K562 (cell line): ENCODE measurements around the gene JAG2. TPM values are rescaled to one million over a fixed set of nuclear protein-coding genes. Genes with fewer than 3 reads are reported as not detected.

Experiments used
- ATAC-seq: fragments of 200-7000 bp; cut with Tn5 transposase; 3 replicates; pipeline ENCODE4 v1.9.1; 2020; ENCODE audit warnings: moderate library complexity
- BruUV-seq: library from RNA; stranded (reverse); fragments of 400-500 nt; replicated peaks from 2 replicates; lab custom pipeline; 2021; lab: Mats Ljungman, UMichigan
- CTCF ChIA-PET: fragments of 300-600 bp; formaldehyde crosslinking; extraction: SDS; loops from one replicate; lab custom pipeline; 2021; ENCODE audit warnings: low intra/inter-chr PET ratio; lab: Yijun Ruan, JAX
- POLR2A ChIA-PET: fragments of 300-600, 350-650 bp; sonication (Branson Sonifier 250); formaldehyde crosslinking; extraction: SDS; loops from one replicate; lab custom pipeline; 2021; ENCODE audit warnings: antibody characterized with exemption, inconsistent platforms; lab: Yijun Ruan, JAX
- DNase-seq, 4 experiments: peaks; one replicate each; pipeline versions ENCODE4 v3.0.0 to v3.0.0-alpha.2; 2011 to 2018; ENCODE audit warnings: low spot score in 3 of 4, mixed read lengths in 3 of 4; ENCODE audit errors: extremely low read depth in 1 of 4
- FAIRE-seq: peaks from 2 replicates; lab custom pipeline; 2011; peaks lifted over from hg19 to GRCh38; lab: Jason Lieb, UNC
- H2AFZ ChIP-seq: 2 replicates; pipeline ENCODE4 v1.6.0; 2011; ENCODE audit warnings: low read depth, low read length, control low read depth, inconsistent platforms
- H3K27ac ChIP-seq: fragments of 200-600 bp; 3 replicates; pipeline ENCODE4 v1.8.0; 2011; ENCODE audit warnings: low read depth, mild to moderate bottlenecking, control low read depth, inconsistent platforms, low read length, moderate library complexity, mixed read lengths; ENCODE audit errors: extremely low read depth
- H3K27me3 ChIP-seq, 2 experiments: fragments of 300-600 bp in 1 of 2; 2 replicates in 1 of 2; 3 replicates in 1 of 2; pipeline versions ENCODE4 v1.6.0 to v1.8.0; 2011; ENCODE audit warnings: inconsistent platforms in 2 of 2, low read length in 2 of 2, mild to moderate bottlenecking in 1 of 2, mixed read lengths in 1 of 2, moderate library complexity in 1 of 2; ENCODE audit not compliant: control insufficient read depth in 2 of 2, insufficient read depth in 2 of 2
- H3K36me3 ChIP-seq: fragments of 300-600 bp; 3 replicates; pipeline ENCODE4 v1.8.0; 2011; ENCODE audit warnings: mild to moderate bottlenecking, low read length, inconsistent platforms; ENCODE audit not compliant: control insufficient read depth, insufficient read depth
- H3K4me1 ChIP-seq, 2 experiments: fragments of 200-600 bp in 1 of 2; replicated peaks in 1 of 2; 2 replicates in 1 of 2; 3 replicates in 1 of 2; pipeline versions ENCODE4 v1.5.1 to v1.8.0; 2011; ENCODE audit warnings: inconsistent platforms in 2 of 2, low read length in 2 of 2, mild to moderate bottlenecking in 1 of 2, mixed read lengths in 1 of 2, moderate library complexity in 1 of 2; ENCODE audit not compliant: control insufficient read depth in 2 of 2, insufficient read depth in 2 of 2
- H3K4me2 ChIP-seq: 2 replicates; pipeline ENCODE4 v1.6.1; 2011; ENCODE audit warnings: low read length, control low read depth, inconsistent platforms, mixed read lengths; ENCODE audit not compliant: insufficient read depth
- H3K4me3 ChIP-seq: fragments of 200-600 bp; sonication (generic), shearing (Covaris generic); 2 replicates; pipeline ENCODE4 v1.5.1; 2016; ENCODE audit warnings: control low read depth, inconsistent platforms
- H3K79me2 ChIP-seq: fragments of 200-600 bp; 3 replicates; pipeline ENCODE4 v1.8.0; 2011; ENCODE audit warnings: low read length, inconsistent platforms; ENCODE audit not compliant: control insufficient read depth, insufficient read depth
- H3K9ac ChIP-seq, 2 experiments: 2 replicates each; pipeline versions ENCODE4 v1.6.0 to v1.6.1; 2011; ENCODE audit warnings: low read depth in 2 of 2, low read length in 2 of 2, control low read depth in 1 of 2, inconsistent platforms in 1 of 2, mild to moderate bottlenecking in 1 of 2, mixed read lengths in 1 of 2; ENCODE audit not compliant: insufficient read depth in 1 of 2
- H3K9me1 ChIP-seq: one replicate; pipeline ENCODE4 v1.6.0; 2011; ENCODE audit warnings: inconsistent platforms, mild to moderate bottlenecking, low read length, moderate library complexity; ENCODE audit not compliant: control insufficient read depth, insufficient read depth
- H3K9me3 ChIP-seq: replicated peaks from 2 replicates; pipeline ENCODE4 v1.5.1; 2011; ENCODE audit warnings: low read depth, low read length, inconsistent platforms; ENCODE audit not compliant: control insufficient read depth, insufficient read depth
- H4K20me1 ChIP-seq: replicated peaks from 2 replicates; pipeline ENCODE4 v1.6.1; 2011; ENCODE audit warnings: low read length, inconsistent platforms, mixed read lengths; ENCODE audit not compliant: control insufficient read depth, insufficient read depth
- CTBP1 ChIP-seq: fragments of 450-650 bp; IDR thresholded peaks from 2 replicates; pipeline ENCODE4 v1.6.1; 2016; ENCODE audit warnings: borderline replicate concordance
- FOXJ3 ChIP-seq: sonication (generic); formaldehyde crosslinking; IDR thresholded peaks from 2 replicates; pipeline ENCODE4 v1.4.0; 2020; ENCODE audit warnings: mild to moderate bottlenecking, missing genetic modification reagents
- HDAC6 ChIP-seq: IDR thresholded peaks from 2 replicates; pipeline ENCODE4 v1.6.1; 2012; ENCODE audit warnings: low read depth, mild to moderate bottlenecking, control low read depth, inconsistent platforms, low read length, moderate library complexity
- HNRNPUL1 ChIP-seq: fragments of 200-400 bp; formaldehyde crosslinking; IDR thresholded peaks from 2 replicates; pipeline ENCODE4 v1.6.1; 2017; ENCODE audit warnings: low read length
- MCM7 ChIP-seq, 2 experiments: fragments of 450-650 bp; IDR thresholded peaks; 2 replicates each; pipeline ENCODE4 v1.6.1; 2016 to 2018
- NFIX ChIP-seq: fragments of 250-450 bp; sonication (Bioruptor Pico); IDR thresholded peaks from 2 replicates; pipeline ENCODE4 v1.4.0; 2020; ENCODE audit warnings: low read depth, mild to moderate bottlenecking, moderate library complexity
- NR1H2 ChIP-seq: sonication (generic); formaldehyde crosslinking; IDR thresholded peaks from 2 replicates; pipeline ENCODE4 v1.4.0; 2020; ENCODE audit warnings: mild to moderate bottlenecking, missing genetic modification reagents
- RAD21 ChIP-seq, 2 experiments: fragments of 250-450 bp in 1 of 2; fragments of 450-650 bp in 1 of 2; sonication (Bioruptor Pico) in 1 of 2; formaldehyde crosslinking in 1 of 2; IDR thresholded peaks in 1 of 2; conservative IDR thresholded peaks in 1 of 2; 2 replicates each; pipeline versions ENCODE4 v1.4.0 to v1.8.0; 2020 to 2022; ENCODE audit warnings: mild to moderate bottlenecking in 2 of 2, moderate library complexity in 1 of 2
- RBM14 ChIP-seq: fragments of 200-400 bp; formaldehyde crosslinking; IDR thresholded peaks from 2 replicates; pipeline ENCODE4 v1.6.1; 2018; ENCODE audit warnings: low read depth, mild to moderate bottlenecking, low read length, moderate library complexity, borderline replicate concordance; ENCODE audit not compliant: insufficient read depth
- RBM15 ChIP-seq: fragments of 200-400 bp; formaldehyde crosslinking; IDR thresholded peaks from 2 replicates; pipeline ENCODE4 v1.6.1; 2018; ENCODE audit warnings: mild to moderate bottlenecking, low read length, moderate library complexity; ENCODE audit not compliant: insufficient read depth
- SMC3 ChIP-seq: conservative IDR thresholded peaks from 2 replicates; pipeline ENCODE4 v1.6.1; 2011; ENCODE audit warnings: low read depth, low read length, improper control_type of control experiment; ENCODE audit not compliant: insufficient read depth
- TRIM24 ChIP-seq, 2 experiments: fragments of 450-650 bp; IDR thresholded peaks; 2 replicates each; pipeline ENCODE4 v1.6.1; 2016
- ZNF143 ChIP-seq: sonication (generic); formaldehyde crosslinking; IDR thresholded peaks from 2 replicates; pipeline ENCODE4 v1.9.0; 2022; ENCODE audit warnings: mild to moderate bottlenecking, missing genetic modification reagents
- ZNF507 ChIP-seq: conservative IDR thresholded peaks from 2 replicates; pipeline ENCODE4 v1.6.1; 2017; ENCODE audit warnings: missing genetic modification characterization, missing compliant biosample characterization
- ZZZ3 ChIP-seq: fragments of 450-650 bp; IDR thresholded peaks from 2 replicates; pipeline ENCODE4 v1.6.1; 2016; ENCODE audit warnings: antibody characterized with exemption, mild to moderate bottlenecking, moderate library complexity
- WGBS: fragments of 100-300 bp; shearing (Covaris generic); methylation state at CpG from one replicate; pipeline ENCODE4 v1.1.6; 2016; ENCODE audit warnings: low coverage, mixed read lengths; ENCODE audit not compliant: insufficient coverage; ENCODE audit errors: missing lambda C conversion rate; 5-methylcytosine and 5-hydroxymethylcytosine counted together
- in situ Hi-C: fragments of 300-500 bp; cut with MboI; formaldehyde crosslinking; loops from 4 replicates; pipeline ENCODE4 v1.15.0; 2018; ENCODE audit warnings: inconsistent platforms, mixed read lengths
- intact Hi-C: fragments of 100-400 bp; cut with micrococcal nuclease; formaldehyde crosslinking; loops from 2 replicates; pipeline ENCODE4 v1.14.2; 2022
- polyA plus RNA-seq, 8 experiments: library from polyadenylated mRNA; depleted of rRNA in 4 of 8; stranded (reverse) in 5 of 8; unstranded in 3 of 8; fragments of >200 nt; fragmentation: Nextera tagmentation in 2 of 8; fragmentation: Illumina TruSeq in 1 of 8; extraction: Ambion mirVana in 2 of 8; extraction: Trizol in 1 of 8; gene quantifications; 2 replicates each; pipeline versions ENCODE4 v1.2.1 to v1.2.3, GENCODE V29; 2011 to 2014; ENCODE audit warnings: inconsistent platforms in 1 of 8, missing spikeins in 1 of 8
- total RNA-seq, 7 experiments: library from RNA; depleted of rRNA in 6 of 7; stranded (reverse); fragments of >200 nt in 6 of 7; fragmentation: Illumina TruSeq in 2 of 7; extraction: Trizol in 2 of 7; gene quantifications; 2 replicates each; pipeline versions ENCODE4 v1.2.1 to v1.2.3, GENCODE V29; 2011 to 2021; ENCODE audit warnings: low replicate concordance in 1 of 7
- TF ChIP-seq, protein P1 (sequence below): fragments of 450-650 bp; IDR thresholded peaks from 2 replicates; pipeline ENCODE4 v1.7.0; 2016; ENCODE audit warnings: borderline replicate concordance
- TF ChIP-seq, protein P2 (sequence below): sonication (generic); formaldehyde crosslinking; IDR thresholded peaks from 2 replicates; pipeline ENCODE4 v1.8.0; 2022; ENCODE audit warnings: mild to moderate bottlenecking, missing genetic modification reagents
- TF ChIP-seq, protein P3 (sequence below): fragments of 250-450 bp; sonication (Bioruptor Pico); IDR thresholded peaks from 2 replicates; pipeline ENCODE4 v1.6.1; 2021; ENCODE audit warnings: mild to moderate bottlenecking
- TF ChIP-seq, protein P4 (sequence below): fragments of 450-650 bp; IDR thresholded peaks from 2 replicates; pipeline ENCODE4 v1.6.1; 2016

JAG2 gene
- total and polyA plus RNA-seq, 9 of the 15 experiments (the other 6 are each of a cell fraction or from before 2014, with no cell fraction given), result 0.25 to 48.4 (median 8.6) TPM

DNA sequence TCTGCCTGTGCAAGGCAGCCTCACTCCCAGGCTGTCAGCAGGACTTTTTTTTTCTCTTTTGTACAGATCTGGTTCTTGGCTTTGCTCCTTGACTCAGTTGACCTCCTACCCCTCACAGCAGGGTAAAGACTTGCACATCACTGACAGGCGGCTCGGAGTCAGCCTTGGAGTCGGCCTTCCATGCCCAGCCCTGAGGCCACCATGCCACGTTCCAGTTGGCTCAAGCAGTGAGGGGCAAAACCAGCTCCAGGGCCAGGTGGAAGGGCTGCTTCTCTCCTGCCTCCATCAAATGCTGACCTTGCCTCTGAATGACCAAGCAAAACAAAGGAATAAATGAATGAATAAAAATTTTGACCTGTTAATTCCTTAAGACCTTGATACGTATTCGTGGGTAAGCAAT is 27.6 kb downstream of the JAG2 start (continued):
- TF ChIP-seq, protein P1, sequence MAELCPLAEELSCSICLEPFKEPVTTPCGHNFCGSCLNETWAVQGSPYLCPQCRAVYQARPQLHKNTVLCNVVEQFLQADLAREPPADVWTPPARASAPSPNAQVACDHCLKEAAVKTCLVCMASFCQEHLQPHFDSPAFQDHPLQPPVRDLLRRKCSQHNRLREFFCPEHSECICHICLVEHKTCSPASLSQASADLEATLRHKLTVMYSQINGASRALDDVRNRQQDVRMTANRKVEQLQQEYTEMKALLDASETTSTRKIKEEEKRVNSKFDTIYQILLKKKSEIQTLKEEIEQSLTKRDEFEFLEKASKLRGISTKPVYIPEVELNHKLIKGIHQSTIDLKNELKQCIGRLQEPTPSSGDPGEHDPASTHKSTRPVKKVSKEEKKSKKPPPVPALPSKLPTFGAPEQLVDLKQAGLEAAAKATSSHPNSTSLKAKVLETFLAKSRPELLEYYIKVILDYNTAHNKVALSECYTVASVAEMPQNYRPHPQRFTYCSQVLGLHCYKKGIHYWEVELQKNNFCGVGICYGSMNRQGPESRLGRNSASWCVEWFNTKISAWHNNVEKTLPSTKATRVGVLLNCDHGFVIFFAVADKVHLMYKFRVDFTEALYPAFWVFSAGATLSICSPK, result no peak
- TF ChIP-seq HDAC6 (no peak), FOXJ3 (CRISPR knock-in tag) (no peak)

DNA sequence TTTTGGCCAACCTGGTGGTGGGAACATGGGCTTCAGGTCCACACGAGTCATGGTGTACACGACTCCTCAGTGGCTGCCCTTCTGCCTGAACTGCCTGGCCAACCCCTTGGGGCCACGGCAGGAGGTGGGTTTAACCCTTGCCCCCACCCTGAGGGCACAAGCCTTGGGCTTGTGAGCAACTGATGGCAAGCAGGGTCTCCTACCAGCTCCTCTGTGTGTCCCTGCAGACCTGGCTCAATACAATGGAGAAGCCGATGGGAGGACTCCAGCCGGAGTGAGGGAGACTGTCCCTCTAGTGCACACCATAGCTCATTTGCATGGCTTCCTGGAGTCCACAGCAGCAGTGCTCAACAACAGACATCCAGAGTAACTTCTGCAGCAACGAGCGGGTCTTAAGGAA is 28.0 kb downstream of the JAG2 start:
- ChIA-PET POLR2A (no interaction called here), CTCF (no interaction called here)
- in situ Hi-C loops, result no loop called here
- Histone ChIP-seq H3K79me2 (no peaks in the 10 kb centered on the region), H3K27me3 (no peaks in the 10 kb centered on the region), H3K9me1 (no peaks in the 10 kb centered on the region), H3K9ac (no peak overlapping the region), H3K4me3 (no peak overlapping the region), H3K36me3 (peaks cover 35% of the 10 kb centered on the region; the same call in 1 of the 3 replicates), H3K27ac (no peak overlapping the region), H2AFZ (no peak overlapping the region), H3K9me3 (no peaks in the 10 kb centered on the region), H3K4me2 (no peak overlapping the region), H4K20me1 (no peaks in the 10 kb centered on the region), H3K4me1 (peaks cover 0 to 25% of the 10 kb centered on the region in 2 experiments; a peak in 2 of 5 replicates)
- 78% methylated on average over 3 of the region's 7 CpGs for WGBS
- intact Hi-C loops, result no loop called here
- no peak for FAIRE-seq
- no peak for TF ChIP-seq NR1H2
- TF ChIP-seq, protein P2, sequence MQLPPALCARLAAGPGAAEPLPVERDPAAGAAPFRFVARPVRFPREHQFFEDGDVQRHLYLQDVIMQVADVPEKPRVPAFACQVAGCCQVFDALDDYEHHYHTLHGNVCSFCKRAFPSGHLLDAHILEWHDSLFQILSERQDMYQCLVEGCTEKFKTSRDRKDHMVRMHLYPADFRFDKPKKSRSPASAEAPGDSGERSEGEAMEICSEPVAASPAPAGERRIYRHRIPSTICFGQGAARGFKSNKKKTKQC (CRISPR knock-in tag), result no peak
- TF ChIP-seq, protein P3, sequence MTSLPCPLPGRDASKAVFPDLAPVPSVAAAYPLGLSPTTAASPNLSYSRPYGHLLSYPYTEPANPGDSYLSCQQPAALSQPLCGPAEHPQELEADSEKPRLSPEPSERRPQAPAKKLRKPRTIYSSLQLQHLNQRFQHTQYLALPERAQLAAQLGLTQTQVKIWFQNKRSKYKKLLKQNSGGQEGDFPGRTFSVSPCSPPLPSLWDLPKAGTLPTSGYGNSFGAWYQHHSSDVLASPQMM, result no peak
- no peak for TF ChIP-seq CTBP1
- TF ChIP-seq RAD21 (CRISPR knock-in tag; conservative IDR thresholded peaks at IDR 0.05 in 1 of 2, IDR thresholded peaks at IDR 0.05 in 1 of 2), result no peak
- TF ChIP-seq HNRNPUL1, result no peak
- TF ChIP-seq HDAC6, result no peak
- TF ChIP-seq RBM15, result no peak
- TF ChIP-seq, protein P4, sequence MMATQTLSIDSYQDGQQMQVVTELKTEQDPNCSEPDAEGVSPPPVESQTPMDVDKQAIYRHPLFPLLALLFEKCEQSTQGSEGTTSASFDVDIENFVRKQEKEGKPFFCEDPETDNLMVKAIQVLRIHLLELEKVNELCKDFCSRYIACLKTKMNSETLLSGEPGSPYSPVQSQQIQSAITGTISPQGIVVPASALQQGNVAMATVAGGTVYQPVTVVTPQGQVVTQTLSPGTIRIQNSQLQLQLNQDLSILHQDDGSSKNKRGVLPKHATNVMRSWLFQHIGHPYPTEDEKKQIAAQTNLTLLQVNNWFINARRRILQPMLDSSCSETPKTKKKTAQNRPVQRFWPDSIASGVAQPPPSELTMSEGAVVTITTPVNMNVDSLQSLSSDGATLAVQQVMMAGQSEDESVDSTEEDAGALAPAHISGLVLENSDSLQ, result no peak
- TF ChIP-seq RBM14, result no peak
- no peak for TF ChIP-seq NFIX (CRISPR knock-in tag)
- no peak for TF ChIP-seq ZNF507
- TF ChIP-seq ZNF143 (CRISPR knock-in tag), result no peak
- no peak for TF ChIP-seq ZZZ3
- TF ChIP-seq SMC3, result no peak
- TF ChIP-seq TRIM24 (IDR thresholded peaks at IDR 0.05), result no peak
- TF ChIP-seq MCM7 (IDR thresholded peaks at IDR 0.05), result no peak
- BruUV-seq, result no TSS peak
- ATAC-seq, result no peak
- DNase-seq, result no peak
